Fibroblast of lung (primary cell): ENCODE data around the gene GJC3. TPM values are rescaled to one million over a fixed set of nuclear protein-coding genes. Genes with fewer than 3 reads are reported as not detected.

Experiments
- DNase-seq, 2 donors: peaks; one replicate each; pipeline versions ENCODE4 v3.0.0 to v3.0.0-alpha.2; 2010; ENCODE audit warnings: low read depth in 2 of 2
- H2AFZ ChIP-seq: 2 replicates; pipeline ENCODE4 v1.5.1; 2012; ENCODE audit warnings: low read length, control low read depth, inconsistent platforms
- H3K27ac ChIP-seq: 2 replicates; pipeline ENCODE4 v1.5.1; 2011; ENCODE audit warnings: low read length, control low read depth; ENCODE audit not compliant: insufficient read depth
- H3K27me3 ChIP-seq: 2 replicates; pipeline ENCODE4 v1.5.1; 2011; ENCODE audit warnings: mild to moderate bottlenecking, low read length; ENCODE audit not compliant: control insufficient read depth, insufficient read depth
- H3K36me3 ChIP-seq: 2 replicates; pipeline ENCODE4 v1.5.1; 2011; ENCODE audit warnings: low read length; ENCODE audit not compliant: control insufficient read depth, insufficient read depth
- H3K4me1 ChIP-seq: 2 replicates; pipeline ENCODE4 v1.5.1; 2011; ENCODE audit warnings: low read length; ENCODE audit not compliant: control insufficient read depth, insufficient read depth; ENCODE audit errors: extremely low read depth
- H3K4me2 ChIP-seq: 2 replicates; pipeline ENCODE4 v1.5.1; 2011; ENCODE audit warnings: low read length, control low read depth; ENCODE audit not compliant: insufficient read depth; ENCODE audit errors: extremely low read depth
- H3K4me3 ChIP-seq, 4 experiments: fragments of 200-600 bp in 1 of 4; sonication (generic) in 1 of 4; replicated peaks in 1 of 4; 2 replicates each; pipeline ENCODE4 v1.5.1; 2011 to 2016; ENCODE audit warnings: low read length in 4 of 4, low read depth in 3 of 4, mild to moderate bottlenecking in 3 of 4, control low read depth in 2 of 4, inconsistent platforms in 1 of 4, mixed read lengths in 1 of 4; ENCODE audit not compliant: insufficient read depth in 1 of 4; ENCODE audit errors: control extremely low read depth in 1 of 4
- H3K79me2 ChIP-seq: 2 replicates; pipeline ENCODE4 v1.5.1; 2012; ENCODE audit warnings: mild to moderate bottlenecking, low read length, inconsistent platforms; ENCODE audit not compliant: control insufficient read depth, insufficient read depth
- H3K9ac ChIP-seq: 2 replicates; pipeline ENCODE4 v1.5.1; 2011; ENCODE audit warnings: mild to moderate bottlenecking, low read length, control low read depth; ENCODE audit not compliant: insufficient read depth
- H3K9me3 ChIP-seq: 2 replicates; pipeline ENCODE4 v1.5.1; 2012; ENCODE audit warnings: low read depth, low read length; ENCODE audit not compliant: control insufficient read depth, insufficient read depth
- H4K20me1 ChIP-seq: 2 replicates; pipeline ENCODE4 v1.5.1; 2011; ENCODE audit warnings: low read length; ENCODE audit not compliant: control insufficient read depth, insufficient read depth; ENCODE audit errors: extremely low read depth
- EZH2 ChIP-seq: IDR thresholded peaks from 2 replicates; pipeline ENCODE4 v1.5.1; 2012; ENCODE audit warnings: low read length, control low read depth, mild to moderate bottlenecking; ENCODE audit errors: missing control alignments
- polyA plus RNA-seq, 2 donors: library from polyadenylated mRNA; depleted of rRNA in 1 of 2; stranded (reverse) in 1 of 2; unstranded in 1 of 2; fragments of >200 nt; gene quantifications; 2 replicates each; pipeline ENCODE4 v1.2.1, GENCODE V29; 2011 to 2012; ENCODE audit warnings: missing spikeins in 1 of 2
- total RNA-seq: library from RNA; depleted of rRNA; stranded (reverse); fragments of >200 nt; gene quantifications from 2 replicates; pipeline ENCODE4 v1.2.1, GENCODE V29; 2014
- TF ChIP-seq, protein P1 (sequence below), 2 donors: IDR thresholded peaks in 1 of 2; conservative IDR thresholded peaks in 1 of 2; 1 replicate in 1 of 2; 2 replicates in 1 of 2; pipeline ENCODE4 v1.5.1; 2011 to 2012; ENCODE audit warnings: low read length in 2 of 2, control low read depth in 1 of 2, inconsistent platforms in 1 of 2, low read depth in 1 of 2, mild to moderate bottlenecking in 1 of 2

Gene GJC3
- total and polyA plus RNA-seq, 2 donors (not counting 1 experiment from before 2014, with no cell fraction given), result not detected

DNA sequence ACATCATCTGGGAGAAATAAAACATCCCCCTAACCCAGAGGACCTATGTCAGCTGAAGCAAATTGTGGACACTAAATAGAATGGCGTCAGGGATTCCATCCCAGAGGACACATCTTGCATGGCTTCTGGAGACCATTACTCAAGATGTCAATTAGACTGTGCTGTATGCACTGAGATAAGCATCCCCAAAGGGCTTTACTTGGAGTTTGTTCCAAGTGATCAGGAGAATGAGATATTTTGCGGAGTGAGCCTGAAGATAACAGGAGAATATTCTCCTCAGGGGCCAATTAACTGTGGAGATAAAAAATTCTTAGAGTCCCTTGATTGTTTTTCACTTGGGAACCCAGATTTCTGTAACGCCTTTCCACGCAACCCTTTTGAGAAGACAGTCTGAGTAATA, 48.0 kb downstream of the GJC3 start:
- Histone ChIP-seq H4K20me1 (no peaks in the 10 kb centered on the region), H2AFZ (no peak overlapping the region)

DNA sequence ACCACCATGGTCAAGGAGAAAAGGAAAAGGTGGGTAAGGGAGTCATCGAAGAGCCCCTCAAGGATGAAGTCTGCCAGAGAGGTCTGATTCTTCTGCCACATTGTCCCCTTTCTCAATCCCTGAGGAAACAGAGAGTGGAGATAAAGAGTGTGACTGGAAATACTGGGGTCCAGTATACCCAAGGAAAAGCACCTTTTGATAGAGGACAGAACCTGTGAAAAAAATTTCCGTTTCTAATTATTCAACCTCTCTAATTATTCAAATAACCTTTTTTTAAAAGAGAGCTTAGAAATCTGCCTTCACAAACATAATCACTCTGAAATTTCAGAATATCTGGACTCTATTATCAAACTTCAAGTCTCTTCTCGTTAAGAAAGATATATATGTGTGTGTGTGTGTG, 52.5 kb downstream of the GJC3 start, which contains the start of gene OR2AE1:
OR2AE1 (minus strand) TSS at position 101 of the 400 bp plus-strand sequence; CDS start at position 101, 0 bp downstream.
- H4K20me1 ChIP-seq, result no peaks in the 10 kb centered on the region
- H3K9me3 ChIP-seq, result no peaks in the 10 kb centered on the region
- H3K79me2 ChIP-seq, result no peaks in the 10 kb centered on the region
- no peak within 1 kb of the TSS for H3K27ac ChIP-seq
- H3K9ac ChIP-seq, result no peak within 1 kb of the TSS
- no peak for DNase-seq
- no peaks in the 10 kb centered on the region for H3K36me3 ChIP-seq
- H3K4me1 ChIP-seq, result no peaks in the 10 kb centered on the region
- TF ChIP-seq, protein P1, sequence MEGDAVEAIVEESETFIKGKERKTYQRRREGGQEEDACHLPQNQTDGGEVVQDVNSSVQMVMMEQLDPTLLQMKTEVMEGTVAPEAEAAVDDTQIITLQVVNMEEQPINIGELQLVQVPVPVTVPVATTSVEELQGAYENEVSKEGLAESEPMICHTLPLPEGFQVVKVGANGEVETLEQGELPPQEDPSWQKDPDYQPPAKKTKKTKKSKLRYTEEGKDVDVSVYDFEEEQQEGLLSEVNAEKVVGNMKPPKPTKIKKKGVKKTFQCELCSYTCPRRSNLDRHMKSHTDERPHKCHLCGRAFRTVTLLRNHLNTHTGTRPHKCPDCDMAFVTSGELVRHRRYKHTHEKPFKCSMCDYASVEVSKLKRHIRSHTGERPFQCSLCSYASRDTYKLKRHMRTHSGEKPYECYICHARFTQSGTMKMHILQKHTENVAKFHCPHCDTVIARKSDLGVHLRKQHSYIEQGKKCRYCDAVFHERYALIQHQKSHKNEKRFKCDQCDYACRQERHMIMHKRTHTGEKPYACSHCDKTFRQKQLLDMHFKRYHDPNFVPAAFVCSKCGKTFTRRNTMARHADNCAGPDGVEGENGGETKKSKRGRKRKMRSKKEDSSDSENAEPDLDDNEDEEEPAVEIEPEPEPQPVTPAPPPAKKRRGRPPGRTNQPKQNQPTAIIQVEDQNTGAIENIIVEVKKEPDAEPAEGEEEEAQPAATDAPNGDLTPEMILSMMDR (conservative IDR thresholded peaks at IDR 0.05 in 1 of 2, IDR thresholded peaks at IDR 0.05 in 1 of 2; ENCODE audit: low read depth in 1 of 2, low read length in 2 of 2), result no peak
- H3K27me3 ChIP-seq, result no peaks in the 10 kb centered on the region
- H3K4me2 ChIP-seq, result no peak within 1 kb of the TSS
- H2AFZ ChIP-seq, result no peak within 1 kb of the TSS
- no peak within 1 kb of the TSS for H3K4me3 ChIP-seq

More for the DNA sequence above, 48.0 kb downstream of the GJC3 start:
- Histone ChIP-seq H3K4me2 (no peak overlapping the region), H3K27me3 (no peaks in the 10 kb centered on the region), H3K79me2 (no peaks in the 10 kb centered on the region), H3K9me3 (no peaks in the 10 kb centered on the region), H3K4me1 (no peaks in the 10 kb centered on the region), H3K36me3 (no peaks in the 10 kb centered on the region), H3K9ac (no peak overlapping the region), H3K27ac (no peak overlapping the region), H3K4me3 (no peak overlapping the region)
- no peak for DNase-seq
- TF ChIP-seq, protein P1 (conservative IDR thresholded peaks at IDR 0.05 in 1 of 2, IDR thresholded peaks at IDR 0.05 in 1 of 2; ENCODE audit: low read depth in 1 of 2, low read length in 2 of 2), result no peak
- no peak for TF ChIP-seq EZH2

DNA sequence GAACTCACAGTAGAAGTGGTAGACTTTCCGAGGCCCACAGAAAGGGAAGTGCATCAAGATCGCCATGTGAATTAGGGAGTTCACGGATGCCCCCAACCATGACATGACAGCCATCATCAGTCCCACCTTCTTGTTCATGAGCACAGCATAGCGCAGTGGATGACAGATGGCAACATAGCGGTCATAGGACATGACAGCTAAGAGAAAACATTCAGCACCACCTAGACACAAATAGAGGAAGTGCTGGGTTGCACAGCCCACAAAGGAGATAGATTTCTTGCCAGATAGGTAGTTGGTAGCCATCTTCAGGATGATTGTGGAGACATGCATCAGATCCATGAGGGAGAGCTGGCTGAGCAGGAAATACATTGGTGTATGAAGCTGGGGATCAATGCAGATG, 52.9 kb downstream of the GJC3 start:
- Histone ChIP-seq H3K4me3 (no peak overlapping the region), H3K4me2 (no peak overlapping the region), H3K36me3 (no peaks in the 10 kb centered on the region), H3K27me3 (no peaks in the 10 kb centered on the region), H2AFZ (no peak overlapping the region), H3K79me2 (no peaks in the 10 kb centered on the region), H4K20me1 (no peaks in the 10 kb centered on the region), H3K27ac (no peak overlapping the region), H3K9ac (no peak overlapping the region), H3K4me1 (no peaks in the 10 kb centered on the region), H3K9me3 (no peaks in the 10 kb centered on the region)
- TF ChIP-seq, protein P1 (conservative IDR thresholded peaks at IDR 0.05 in 1 of 2, IDR thresholded peaks at IDR 0.05 in 1 of 2; ENCODE audit: low read depth in 1 of 2, low read length in 2 of 2), result no peak
- no peak for TF ChIP-seq EZH2
- DNase-seq, result no peak

Other genes with a start within 250 kb of the GJC3 start
- 8.2 and 12.4 TPM in 2 replicates for gene CYP3A5, start 249.6 kb downstream of the GJC3 start, total RNA-seq
- gene CYP3A5, start 249.6 kb downstream of the GJC3 start, polyA plus RNA-seq, result 0.51 and 1.9 TPM in 2 replicates
- 23.9 and 37.8 TPM in 2 replicates for gene CYP3A7, start 194.4 kb downstream of the GJC3 start, total RNA-seq
- gene CYP3A7, start 194.4 kb downstream of the GJC3 start, polyA plus RNA-seq, result 0.16 and 0.44 TPM in 2 replicates
- gene CYP3A4, start 145.4 kb downstream of the GJC3 start, total RNA-seq, result 0.17 TPM in 1 of 2 replicates, not detected in the other
- gene CYP3A4, start 145.4 kb downstream of the GJC3 start, polyA plus RNA-seq, result not detected in 2 replicates
- gene CYP3A43, start 101.6 kb downstream of the GJC3 start, total RNA-seq, result not detected in 2 replicates
- not detected in 2 replicates for gene CYP3A43, start 101.6 kb downstream of the GJC3 start, polyA plus RNA-seq
- 0.17 TPM in 1 of 2 replicates, not detected in the other for gene OR2AE1, start 52.6 kb downstream of the GJC3 start, total RNA-seq
- gene OR2AE1, start 52.6 kb downstream of the GJC3 start, polyA plus RNA-seq, result 0.07 and 0.10 TPM in 2 replicates
- 31.5 and 35.4 TPM in 2 replicates for gene TRIM4, start 10.1 kb downstream of the GJC3 start, total RNA-seq
- gene TRIM4, start 10.1 kb downstream of the GJC3 start, polyA plus RNA-seq, result 19.6 and 23.1 TPM in 2 replicates
- gene AZGP1, start 46.4 kb upstream of the GJC3 start, total RNA-seq, result not detected in 2 replicates
- not detected in 2 replicates for gene AZGP1, start 46.4 kb upstream of the GJC3 start, polyA plus RNA-seq
- gene ZKSCAN1, start 86.0 kb upstream of the GJC3 start, total RNA-seq, result 39.0 and 50.2 TPM in 2 replicates
- gene ZKSCAN1, start 86.0 kb upstream of the GJC3 start, polyA plus RNA-seq, result 21.0 and 25.3 TPM in 2 replicates
- gene ZSCAN21, start 120.2 kb upstream of the GJC3 start, total RNA-seq, result 11.1 and 12.1 TPM in 2 replicates
- 9.4 and 11.3 TPM in 2 replicates for gene ZSCAN21, start 120.2 kb upstream of the GJC3 start, polyA plus RNA-seq
- gene ZNF3, start 152.1 kb upstream of the GJC3 start, total RNA-seq, result 26.8 and 30.8 TPM in 2 replicates
- gene ZNF3, start 152.1 kb upstream of the GJC3 start, polyA plus RNA-seq, result 19.7 and 20.4 TPM in 2 replicates
- 43.1 and 71.0 TPM in 2 replicates for gene COPS6, start 159.3 kb upstream of the GJC3 start, total RNA-seq
- 188 and 312 TPM in 2 replicates for gene COPS6, start 159.3 kb upstream of the GJC3 start, polyA plus RNA-seq
- 16.7 and 24.4 TPM in 2 replicates for gene MCM7, start 171.8 kb upstream of the GJC3 start, total RNA-seq
- 34.3 and 110 TPM in 2 replicates for gene MCM7, start 171.8 kb upstream of the GJC3 start, polyA plus RNA-seq
- gene AP4M1, start 172.0 kb upstream of the GJC3 start, total RNA-seq, result 17.2 and 30.3 TPM in 2 replicates
- 19.6 and 22.1 TPM in 2 replicates for gene AP4M1, start 172.0 kb upstream of the GJC3 start, polyA plus RNA-seq
- 33.1 and 41.5 TPM in 2 replicates for gene TAF6, start 189.7 kb upstream of the GJC3 start, total RNA-seq
- 16.2 and 23.6 TPM in 2 replicates for gene TAF6, start 189.7 kb upstream of the GJC3 start, polyA plus RNA-seq
- 21.6 and 38.3 TPM in 2 replicates for gene CNPY4, start 190.0 kb upstream of the GJC3 start, total RNA-seq
- gene CNPY4, start 190.0 kb upstream of the GJC3 start, polyA plus RNA-seq, result 29.1 and 40.7 TPM in 2 replicates
- gene MBLAC1, start 197.3 kb upstream of the GJC3 start, total RNA-seq, result 1.8 and 2.5 TPM in 2 replicates
- 0.75 and 1.1 TPM in 2 replicates for gene MBLAC1, start 197.3 kb upstream of the GJC3 start, polyA plus RNA-seq
- gene LAMTOR4, start 219.3 kb upstream of the GJC3 start, total RNA-seq, result 95.0 and 110 TPM in 2 replicates
- gene LAMTOR4, start 219.3 kb upstream of the GJC3 start, polyA plus RNA-seq, result 116 and 165 TPM in 2 replicates
- gene TRAPPC14, start 229.1 kb upstream of the GJC3 start, total RNA-seq, result 5.6 and 5.9 TPM in 2 replicates
- gene TRAPPC14, start 229.1 kb upstream of the GJC3 start, polyA plus RNA-seq, result 1.9 and 2.4 TPM in 2 replicates
- 3.9 and 7.1 TPM in 2 replicates for gene GAL3ST4, start 239.0 kb upstream of the GJC3 start, total RNA-seq
- gene GAL3ST4, start 239.0 kb upstream of the GJC3 start, polyA plus RNA-seq, result 10.3 and 14.6 TPM in 2 replicates
- 1.8 and 2.3 TPM in 2 replicates for gene GPC2, start 247.8 kb upstream of the GJC3 start, total RNA-seq
- 0.35 and 0.60 TPM in 2 replicates for gene GPC2, start 247.8 kb upstream of the GJC3 start, polyA plus RNA-seq
- gene STAG3, start 248.3 kb upstream of the GJC3 start, total RNA-seq, result 0.50 and 0.77 TPM in 2 replicates
- 0.27 and 0.34 TPM in 2 replicates for gene STAG3, start 248.3 kb upstream of the GJC3 start, polyA plus RNA-seq